ENCODE measurements around the gene CRTC1. TPM values are rescaled to one million over a fixed set of nuclear protein-coding genes. Genes with fewer than 3 reads are reported as not detected.

CRTC1 gene
- total and polyA plus RNA-seq, 9 of the 15 experiments (the other 6 are each of a cell fraction or from before 2014, with no cell fraction given) = 0.25 to 3.8 (median 1.2) TPM; not detected in 2

DNA sequence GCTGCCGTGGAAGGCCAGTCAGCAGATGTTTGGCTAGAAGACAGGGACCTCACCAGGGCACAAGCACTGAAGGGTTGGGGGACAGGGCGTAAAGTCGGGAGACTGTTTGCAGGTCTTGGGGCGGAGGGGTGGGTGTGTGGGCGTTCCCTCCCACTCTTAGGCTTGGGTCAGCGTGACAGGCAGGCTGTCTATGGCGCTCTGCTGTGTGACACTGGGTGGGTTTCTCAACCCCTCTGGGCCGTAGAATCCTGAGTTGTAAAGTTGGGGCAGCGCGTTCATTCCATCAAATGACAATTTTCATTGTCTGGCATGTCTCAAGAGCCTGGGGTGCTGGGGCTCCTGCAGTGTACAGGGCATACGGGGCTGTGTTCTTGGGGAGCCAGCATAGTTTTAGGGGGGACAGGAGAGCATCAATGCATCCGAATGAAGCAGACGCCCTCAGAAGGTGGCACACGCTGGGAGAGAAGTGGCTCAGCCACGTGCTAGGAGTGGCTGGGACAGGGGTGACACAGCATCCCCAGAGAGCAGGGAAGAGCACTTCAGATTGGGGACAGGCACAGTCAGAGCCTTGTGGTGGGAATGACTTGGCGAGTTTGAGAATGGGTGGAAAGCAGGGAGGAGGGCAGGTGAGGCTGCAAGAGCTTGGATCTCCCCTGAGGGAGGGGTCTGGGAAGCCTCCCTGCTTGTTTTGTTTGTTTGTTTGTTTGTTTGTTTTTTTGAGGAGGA lies 4.4 kb downstream of the CRTC1 start (continued):
- TF ChIP-seq CSDE1 (IDR thresholded peaks at IDR 0.05) (no peak), FOXJ3 (CRISPR knock-in tag; IDR thresholded peaks at IDR 0.05) (no peak), NR3C1 (CRISPR knock-in tag; IDR thresholded peaks at IDR 0.05) (no peak), MTA3 (IDR thresholded peaks at IDR 0.05; ENCODE audit: borderline replicate concordance) (no peak), ZNF511 (CRISPR knock-in tag; IDR thresholded peaks at IDR 0.05) (no peak), RFX5 (IDR thresholded peaks at IDR 0.05; ENCODE audit: low read depth, low read length) (no peak), ZNF12 (CRISPR knock-in tag; IDR thresholded peaks at IDR 0.05) (no peak), CREB5 (CRISPR knock-in tag; IDR thresholded peaks at IDR 0.05) (no peak), NR2F6 (CRISPR knock-in tag; IDR thresholded peaks at IDR 0.05) (no peak), ZNF408 (CRISPR knock-in tag; IDR thresholded peaks at IDR 0.05; ENCODE audit: low read depth) (no peak)
- TF ChIP-seq, protein P1, sequence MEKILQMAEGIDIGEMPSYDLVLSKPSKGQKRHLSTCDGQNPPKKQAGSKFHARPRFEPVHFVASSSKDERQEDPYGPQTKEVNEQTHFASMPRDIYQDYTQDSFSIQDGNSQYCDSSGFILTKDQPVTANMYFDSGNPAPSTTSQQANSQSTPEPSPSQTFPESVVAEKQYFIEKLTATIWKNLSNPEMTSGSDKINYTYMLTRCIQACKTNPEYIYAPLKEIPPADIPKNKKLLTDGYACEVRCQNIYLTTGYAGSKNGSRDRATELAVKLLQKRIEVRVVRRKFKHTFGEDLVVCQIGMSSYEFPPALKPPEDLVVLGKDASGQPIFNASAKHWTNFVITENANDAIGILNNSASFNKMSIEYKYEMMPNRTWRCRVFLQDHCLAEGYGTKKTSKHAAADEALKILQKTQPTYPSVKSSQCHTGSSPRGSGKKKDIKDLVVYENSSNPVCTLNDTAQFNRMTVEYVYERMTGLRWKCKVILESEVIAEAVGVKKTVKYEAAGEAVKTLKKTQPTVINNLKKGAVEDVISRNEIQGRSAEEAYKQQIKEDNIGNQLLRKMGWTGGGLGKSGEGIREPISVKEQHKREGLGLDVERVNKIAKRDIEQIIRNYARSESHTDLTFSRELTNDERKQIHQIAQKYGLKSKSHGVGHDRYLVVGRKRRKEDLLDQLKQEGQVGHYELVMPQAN (IDR thresholded peaks at IDR 0.05; ENCODE audit: borderline replicate concordance) = peak; percentile 43; the same call in 1 of the 2 replicates
- TF ChIP-seq, protein P2, sequence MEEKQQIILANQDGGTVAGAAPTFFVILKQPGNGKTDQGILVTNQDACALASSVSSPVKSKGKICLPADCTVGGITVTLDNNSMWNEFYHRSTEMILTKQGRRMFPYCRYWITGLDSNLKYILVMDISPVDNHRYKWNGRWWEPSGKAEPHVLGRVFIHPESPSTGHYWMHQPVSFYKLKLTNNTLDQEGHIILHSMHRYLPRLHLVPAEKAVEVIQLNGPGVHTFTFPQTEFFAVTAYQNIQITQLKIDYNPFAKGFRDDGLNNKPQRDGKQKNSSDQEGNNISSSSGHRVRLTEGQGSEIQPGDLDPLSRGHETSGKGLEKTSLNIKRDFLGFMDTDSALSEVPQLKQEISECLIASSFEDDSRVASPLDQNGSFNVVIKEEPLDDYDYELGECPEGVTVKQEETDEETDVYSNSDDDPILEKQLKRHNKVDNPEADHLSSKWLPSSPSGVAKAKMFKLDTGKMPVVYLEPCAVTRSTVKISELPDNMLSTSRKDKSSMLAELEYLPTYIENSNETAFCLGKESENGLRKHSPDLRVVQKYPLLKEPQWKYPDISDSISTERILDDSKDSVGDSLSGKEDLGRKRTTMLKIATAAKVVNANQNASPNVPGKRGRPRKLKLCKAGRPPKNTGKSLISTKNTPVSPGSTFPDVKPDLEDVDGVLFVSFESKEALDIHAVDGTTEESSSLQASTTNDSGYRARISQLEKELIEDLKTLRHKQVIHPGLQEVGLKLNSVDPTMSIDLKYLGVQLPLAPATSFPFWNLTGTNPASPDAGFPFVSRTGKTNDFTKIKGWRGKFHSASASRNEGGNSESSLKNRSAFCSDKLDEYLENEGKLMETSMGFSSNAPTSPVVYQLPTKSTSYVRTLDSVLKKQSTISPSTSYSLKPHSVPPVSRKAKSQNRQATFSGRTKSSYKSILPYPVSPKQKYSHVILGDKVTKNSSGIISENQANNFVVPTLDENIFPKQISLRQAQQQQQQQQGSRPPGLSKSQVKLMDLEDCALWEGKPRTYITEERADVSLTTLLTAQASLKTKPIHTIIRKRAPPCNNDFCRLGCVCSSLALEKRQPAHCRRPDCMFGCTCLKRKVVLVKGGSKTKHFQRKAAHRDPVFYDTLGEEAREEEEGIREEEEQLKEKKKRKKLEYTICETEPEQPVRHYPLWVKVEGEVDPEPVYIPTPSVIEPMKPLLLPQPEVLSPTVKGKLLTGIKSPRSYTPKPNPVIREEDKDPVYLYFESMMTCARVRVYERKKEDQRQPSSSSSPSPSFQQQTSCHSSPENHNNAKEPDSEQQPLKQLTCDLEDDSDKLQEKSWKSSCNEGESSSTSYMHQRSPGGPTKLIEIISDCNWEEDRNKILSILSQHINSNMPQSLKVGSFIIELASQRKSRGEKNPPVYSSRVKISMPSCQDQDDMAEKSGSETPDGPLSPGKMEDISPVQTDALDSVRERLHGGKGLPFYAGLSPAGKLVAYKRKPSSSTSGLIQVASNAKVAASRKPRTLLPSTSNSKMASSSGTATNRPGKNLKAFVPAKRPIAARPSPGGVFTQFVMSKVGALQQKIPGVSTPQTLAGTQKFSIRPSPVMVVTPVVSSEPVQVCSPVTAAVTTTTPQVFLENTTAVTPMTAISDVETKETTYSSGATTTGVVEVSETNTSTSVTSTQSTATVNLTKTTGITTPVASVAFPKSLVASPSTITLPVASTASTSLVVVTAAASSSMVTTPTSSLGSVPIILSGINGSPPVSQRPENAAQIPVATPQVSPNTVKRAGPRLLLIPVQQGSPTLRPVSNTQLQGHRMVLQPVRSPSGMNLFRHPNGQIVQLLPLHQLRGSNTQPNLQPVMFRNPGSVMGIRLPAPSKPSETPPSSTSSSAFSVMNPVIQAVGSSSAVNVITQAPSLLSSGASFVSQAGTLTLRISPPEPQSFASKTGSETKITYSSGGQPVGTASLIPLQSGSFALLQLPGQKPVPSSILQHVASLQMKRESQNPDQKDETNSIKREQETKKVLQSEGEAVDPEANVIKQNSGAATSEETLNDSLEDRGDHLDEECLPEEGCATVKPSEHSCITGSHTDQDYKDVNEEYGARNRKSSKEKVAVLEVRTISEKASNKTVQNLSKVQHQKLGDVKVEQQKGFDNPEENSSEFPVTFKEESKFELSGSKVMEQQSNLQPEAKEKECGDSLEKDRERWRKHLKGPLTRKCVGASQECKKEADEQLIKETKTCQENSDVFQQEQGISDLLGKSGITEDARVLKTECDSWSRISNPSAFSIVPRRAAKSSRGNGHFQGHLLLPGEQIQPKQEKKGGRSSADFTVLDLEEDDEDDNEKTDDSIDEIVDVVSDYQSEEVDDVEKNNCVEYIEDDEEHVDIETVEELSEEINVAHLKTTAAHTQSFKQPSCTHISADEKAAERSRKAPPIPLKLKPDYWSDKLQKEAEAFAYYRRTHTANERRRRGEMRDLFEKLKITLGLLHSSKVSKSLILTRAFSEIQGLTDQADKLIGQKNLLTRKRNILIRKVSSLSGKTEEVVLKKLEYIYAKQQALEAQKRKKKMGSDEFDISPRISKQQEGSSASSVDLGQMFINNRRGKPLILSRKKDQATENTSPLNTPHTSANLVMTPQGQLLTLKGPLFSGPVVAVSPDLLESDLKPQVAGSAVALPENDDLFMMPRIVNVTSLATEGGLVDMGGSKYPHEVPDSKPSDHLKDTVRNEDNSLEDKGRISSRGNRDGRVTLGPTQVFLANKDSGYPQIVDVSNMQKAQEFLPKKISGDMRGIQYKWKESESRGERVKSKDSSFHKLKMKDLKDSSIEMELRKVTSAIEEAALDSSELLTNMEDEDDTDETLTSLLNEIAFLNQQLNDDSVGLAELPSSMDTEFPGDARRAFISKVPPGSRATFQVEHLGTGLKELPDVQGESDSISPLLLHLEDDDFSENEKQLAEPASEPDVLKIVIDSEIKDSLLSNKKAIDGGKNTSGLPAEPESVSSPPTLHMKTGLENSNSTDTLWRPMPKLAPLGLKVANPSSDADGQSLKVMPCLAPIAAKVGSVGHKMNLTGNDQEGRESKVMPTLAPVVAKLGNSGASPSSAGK (IDR thresholded peaks at IDR 0.05) = peak; percentile 40; the same call in 1 of the 2 replicates

Data from K562 (cell line).